ENCODE data around the gene TXNIP.
A peak's percentile ranks its signal among the peaks of the same experiment; 100 is the strongest.

DNA sequence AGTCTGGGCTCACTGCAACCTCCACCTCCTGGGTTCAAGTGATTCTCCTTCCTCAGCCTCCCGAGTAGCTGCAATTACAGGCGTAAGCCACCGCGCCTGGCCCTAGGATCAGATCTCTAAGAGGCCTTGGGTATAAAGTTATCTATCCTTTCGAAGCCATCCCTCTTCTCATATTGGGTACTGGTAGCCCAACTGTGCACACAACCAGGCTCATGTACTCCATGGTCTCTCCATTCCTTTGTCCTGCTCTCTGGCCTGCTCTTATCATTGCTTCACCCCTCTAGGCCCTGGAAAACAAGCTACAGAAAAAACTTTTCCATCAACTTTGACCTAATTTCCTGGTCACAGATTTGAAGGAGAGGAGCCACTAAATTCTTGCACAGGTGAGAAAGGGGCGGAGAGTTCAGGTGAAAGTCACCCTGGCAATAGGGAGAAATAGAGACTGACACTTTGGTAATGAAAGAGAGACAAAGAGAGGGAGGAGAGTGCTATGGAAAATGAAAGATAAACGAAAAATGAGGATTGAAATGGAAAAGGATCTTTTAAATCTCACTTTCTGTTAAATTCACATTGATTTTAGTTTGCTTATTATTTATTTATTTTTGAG lies 6.0 kb downstream of the TXNIP start:
- no peak for TF ChIP-seq POU2F2 (IDR thresholded peaks at IDR 0.05; ENCODE audit: low read depth, low read length)
- 0 out of 2 replicates have a peak, but pooled peaks have one; percentile 38 for TF ChIP-seq POLR2AphosphoS5 (IDR thresholded peaks at IDR 0.05; ENCODE audit: low read depth, low read length)
- no peak for TF ChIP-seq PAX5 (IDR thresholded peaks at IDR 0.05; ENCODE audit: insufficient read depth, low read length, severe bottlenecking)
- TF ChIP-seq TAF1 (IDR thresholded peaks at IDR 0.05; ENCODE audit: low read depth, low read length) = no peak
